Measurements from ENCODE around the gene PARN.

- TF ChIP-seq CTCF (IDR thresholded peaks at IDR 0.05) (no peak), POLR2A (IDR thresholded peaks at IDR 0.05) (no peak)
These were observed 47.6 kb upstream of the PARN start for GRCh38 chr16:14677627-14678026.

Data from stomach (tissue), 4 donors.